HT-29 (cell line): ENCODE data around the gene PNMA6E. TPM values are rescaled to one million over a fixed set of nuclear protein-coding genes. Genes with fewer than 3 reads are reported as not detected.
"Not testable (repeated sequence)": the region's sequence is repeated elsewhere in the genome, so short reads cannot be mapped to it uniquely, and the experiment has no call there.

Source experiments
- DNase-seq: peaks from one replicate; pipeline ENCODE4 v3.0.0-alpha.2; 2015; ENCODE audit warnings: low spot score
- total RNA-seq: library from RNA; depleted of rRNA; stranded (reverse); fragments of >200 nt; shearing (Covaris generic); gene quantifications from 2 replicates; pipeline ENCODE4 v1.2.3, GENCODE V29; 2014

The PNMA6E gene
- total RNA-seq, 1 experiment from 2014 or later: not detected

GRCh38 chrX:153408871-153409351, 7.8 kb upstream of the PNMA6E start:
- DNase-seq: no peak

GRCh38 chrX:153408221-153408721, 7.1 kb upstream of the PNMA6E start:
- DNase-seq: no peak

- no peak for DNase-seq
Observed at GRCh38 chrX:153407736-153408135, 6.6 kb upstream of the PNMA6E start.

- no peak for DNase-seq
Observed at GRCh38 chrX:153406903-153407302, 5.8 kb upstream of the PNMA6E start.

- DNase-seq: no peak
Observed at GRCh38 chrX:153406011-153406410, 4.9 kb upstream of the PNMA6E start.

GRCh38 chrX:153405426-153405825, 4.3 kb upstream of the PNMA6E start:
- DNase-seq: no peak

DNA sequence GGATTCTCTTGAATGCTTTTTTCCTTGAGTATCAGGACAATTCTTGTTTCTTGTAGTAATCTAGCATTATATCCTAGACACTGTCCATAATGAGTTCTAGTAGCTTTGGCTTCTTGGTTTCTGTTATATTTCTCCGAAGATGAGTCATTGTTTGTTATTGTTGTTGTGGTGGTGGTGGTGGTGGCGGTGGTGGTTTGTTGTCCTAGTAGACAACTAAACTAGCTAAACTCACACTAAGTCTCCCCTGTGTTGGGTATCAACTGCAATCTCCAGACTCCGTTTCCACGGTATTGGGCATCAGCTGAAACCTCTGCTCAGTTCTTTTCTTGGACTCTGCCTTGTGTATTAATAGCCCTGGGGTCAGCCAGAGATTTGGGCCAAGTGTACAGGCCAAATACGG, 3.2 kb upstream of the PNMA6E start:
- not testable (repeated sequence) for DNase-seq

DNA sequence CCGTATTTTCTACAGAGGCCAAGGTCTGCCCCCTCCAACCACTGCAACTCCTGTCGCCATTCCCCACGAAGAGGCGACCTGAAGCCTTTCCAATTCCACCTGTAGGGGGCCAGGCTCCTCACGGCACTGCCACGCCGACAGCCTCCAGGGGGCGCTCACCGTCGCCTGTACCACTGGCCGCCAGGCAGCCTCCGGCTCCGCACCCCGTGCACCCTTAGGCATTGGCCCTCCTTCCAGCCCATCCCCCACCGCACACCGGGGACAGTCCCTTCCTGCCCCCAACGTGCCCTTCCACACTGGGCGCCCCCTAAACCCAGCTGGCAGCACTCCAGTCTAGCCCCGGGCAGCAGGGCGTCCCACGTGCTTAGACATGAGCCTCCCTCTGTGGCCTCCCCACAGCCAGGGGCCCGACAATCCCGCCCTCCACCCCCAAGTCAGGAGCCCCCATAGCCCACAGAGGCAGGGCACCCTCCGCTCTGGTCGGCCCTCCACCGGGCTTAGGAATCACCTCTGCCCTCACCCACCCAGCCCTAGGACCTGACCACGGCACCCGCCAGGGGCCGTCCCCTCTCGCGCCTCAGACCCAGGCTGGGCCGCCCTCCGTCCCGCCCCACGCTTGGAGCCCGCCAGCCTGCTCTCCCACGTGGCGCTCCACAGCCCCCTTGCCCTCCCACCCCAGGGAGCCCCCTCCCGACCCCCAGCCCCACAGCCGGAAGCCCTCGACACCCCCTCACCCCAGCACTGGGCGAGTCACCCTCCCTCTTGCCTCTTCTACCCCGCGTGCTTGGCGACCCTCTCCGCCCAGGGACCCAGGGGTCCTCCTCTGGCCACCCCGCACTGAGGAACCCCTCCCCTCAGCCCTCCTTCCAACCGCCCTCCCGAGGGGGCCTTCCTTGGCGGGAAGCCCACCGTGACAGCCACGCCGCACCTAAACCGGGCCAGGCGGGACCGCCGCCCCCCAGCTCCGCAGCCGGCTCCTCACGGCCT, 711 bp downstream of the PNMA6E start:
- DNase-seq: peak; percentile 71

- no peak for DNase-seq
Observed at GRCh38 chrX:153398275-153398960, 2.7 kb downstream of the PNMA6E start.

GRCh38 chrX:153397256-153397960, 3.7 kb downstream of the PNMA6E start:
- no peak for DNase-seq

GRCh38 chrX:153396320-153397195, 4.6 kb downstream of the PNMA6E start:
- no peak for DNase-seq

DNA sequence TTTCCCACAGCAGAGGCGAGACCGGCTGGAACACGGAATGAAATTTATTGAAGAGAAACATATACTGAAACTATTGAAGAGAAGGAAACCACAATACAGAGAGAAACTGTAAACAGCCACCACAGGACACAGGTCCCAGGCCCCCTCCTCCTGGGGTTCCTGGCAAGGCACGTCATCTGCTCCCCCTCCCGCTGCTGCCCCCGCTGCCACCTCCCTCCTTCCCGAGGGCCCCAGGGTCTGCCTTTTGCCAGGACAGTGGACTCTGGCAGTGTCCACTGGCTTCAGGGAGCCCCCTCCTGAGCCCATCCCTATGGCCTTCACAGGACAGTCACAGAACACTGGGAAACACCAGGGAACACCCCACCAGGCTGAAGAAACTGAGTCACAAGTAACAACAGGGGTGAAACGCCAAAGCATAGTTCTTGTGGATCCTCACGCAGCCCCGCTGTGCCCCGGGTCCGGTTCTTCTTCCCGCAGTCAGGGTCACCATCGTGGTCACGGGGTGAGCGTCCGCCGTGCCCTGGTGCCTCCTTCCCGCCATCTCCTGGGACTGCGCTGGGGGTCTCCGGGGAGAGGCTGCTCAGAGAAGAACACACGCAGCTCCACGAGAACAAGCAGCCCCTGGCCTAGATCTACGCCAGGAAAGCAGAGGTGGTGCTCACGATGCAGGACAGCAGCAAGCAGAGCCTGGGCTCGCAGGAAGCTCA, 5.4 kb downstream of the PNMA6E start:
- DNase-seq: no peak

- DNase-seq: no peak
Observed at GRCh38 chrX:153394612-153395011, 6.5 kb downstream of the PNMA6E start.

GRCh38 chrX:153392642-153393321, 8.4 kb downstream of the PNMA6E start:
- DNase-seq: no peak

DNA sequence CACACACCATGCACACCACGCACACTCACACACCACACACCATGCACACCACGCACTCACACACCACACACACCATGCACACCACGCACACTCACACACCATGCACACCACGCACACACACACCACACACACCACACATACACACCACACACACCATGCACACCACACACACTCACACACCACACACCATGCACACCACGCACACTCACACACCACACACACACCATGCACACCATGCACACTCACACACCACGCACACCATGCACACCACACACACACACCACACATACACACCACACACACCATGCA, 11.7 kb downstream of the PNMA6E start:
- DNase-seq: not testable (repeated sequence)

- no peak for DNase-seq
Observed at GRCh38 chrX:153388722-153389459, 12.3 kb downstream of the PNMA6E start.

- no peak for DNase-seq
Observed at GRCh38 chrX:153387987-153388721, 13.0 kb downstream of the PNMA6E start.

- DNase-seq: no peak
Observed at GRCh38 chrX:153387345-153387744, 13.8 kb downstream of the PNMA6E start.
